HEK293 (cell line): ENCODE data around the gene PATE3.

Experiments
- CTCF ChIP-seq: fragments of 450-650 bp; formaldehyde crosslinking; IDR thresholded peaks from 2 replicates; pipeline ENCODE4 v1.5.1; 2016; ENCODE audit warnings: missing biosample characterization, missing genetic modification characterization
- REST ChIP-seq: fragments of 450-650 bp; formaldehyde crosslinking; IDR thresholded peaks from 2 replicates; pipeline ENCODE4 v1.5.1; 2016; ENCODE audit warnings: missing biosample characterization, missing genetic modification characterization
- ZEB2 ChIP-seq: fragments of 450-650 bp; formaldehyde crosslinking; IDR thresholded peaks from 2 replicates; pipeline ENCODE4 v1.5.1; 2016; ENCODE audit warnings: missing biosample characterization, missing genetic modification characterization
- ZNF239 ChIP-seq: fragments of 450-650 bp; formaldehyde crosslinking; IDR thresholded peaks from 2 replicates; pipeline ENCODE4 v1.5.1; 2016; ENCODE audit warnings: missing biosample characterization, missing genetic modification characterization
- ZNF558 ChIP-seq: fragments of 450-650 bp; formaldehyde crosslinking; IDR thresholded peaks from 2 replicates; pipeline ENCODE4 v1.5.1; 2016; ENCODE audit warnings: missing biosample characterization, missing genetic modification characterization
- ZNF747 ChIP-seq: fragments of 450-650 bp; formaldehyde crosslinking; IDR thresholded peaks from 2 replicates; pipeline ENCODE4 v1.5.1; 2016; ENCODE audit warnings: missing biosample characterization, missing genetic modification characterization

- TF ChIP-seq ZNF747 (no peak), ZEB2 (tag by site-specific recombination) (no peak), REST (no peak), CTCF (tag by site-specific recombination) (no peak), ZNF558 (no peak), ZNF239 (tag by site-specific recombination) (no peak)
Observed at GRCh38 chr11:125763483-125763882, 24.4 kb upstream of the PATE3 start.
